Measurements from ENCODE around the gene B3GNT5. TPM values are rescaled to one million over a fixed set of nuclear protein-coding genes. Genes with fewer than 3 reads are reported as not detected.

The B3GNT5 gene
- total RNA-seq, 2 experiments from 2014 or later, result 20.2 to 22.8 TPM

- intact Hi-C loops (cut with DNase I, micrococcal nuclease), result loop anchor here (5.0 to 10.0 kb wide), 5 partner anchors 44 to 493 kb away; partner anchors contain the start of genes ATP11B (in 1 of the 2), DCUN1D1 (in 1 of the 2) and KLHL24 (in 1 of the 2)
- peaks cover 2% of the 10 kb centered on the region for H3K36me3 Mint-ChIP-seq (ENCODE audit: low read depth)
- peaks cover 42% of the 10 kb centered on the region for H3K4me1 Mint-ChIP-seq
- DNase-seq, result no peak
- ChIA-PET CTCF (interaction anchor here (0.6 to 2.1 kb wide), 2 partner anchors 20 to 68 kb away, joined by 4 to 6 read pairs; no protein-coding TSS in a partner anchor), POLR2A (no interaction called here)
- no peaks in the 10 kb centered on the region for H3K27me3 Mint-ChIP-seq
- H3K27ac Mint-ChIP-seq, result no peak overlapping the region
- no peak overlapping the region for H3K4me3 Mint-ChIP-seq
- no peaks in the 10 kb centered on the region for H3K9me3 Mint-ChIP-seq (ENCODE audit: low read depth)
- no peak for ATAC-seq
Observed at GRCh38 chr3:183288117-183288516, 35.1 kb downstream of the B3GNT5 start.

GRCh38 chr3:183290216-183290615 is 37.2 kb downstream of the B3GNT5 start:
- no peak for DNase-seq
- Mint-ChIP-seq H3K27ac (no peak overlapping the region), H3K4me1 (peaks cover 26% of the 10 kb centered on the region), H3K36me3 (ENCODE audit: low read depth) (peaks cover 5% of the 10 kb centered on the region), H3K27me3 (no peaks in the 10 kb centered on the region), H3K9me3 (ENCODE audit: low read depth) (no peaks in the 10 kb centered on the region), H3K4me3 (no peak overlapping the region)
- ChIA-PET CTCF (interaction anchor here (1.4 kb wide), 1 partner anchor 104 kb away, joined by 3 read pairs; no protein-coding TSS in a partner anchor), POLR2A (no interaction called here)
- intact Hi-C loops (cut with DNase I, micrococcal nuclease), result no loop called here
- no peak for ATAC-seq

GRCh38 chr3:183291497-183292031 is 38.5 kb downstream of the B3GNT5 start:
- H3K36me3 Mint-ChIP-seq (ENCODE audit: low read depth), result peaks cover 6% of the 10 kb centered on the region
- no peak overlapping the region for H3K27ac Mint-ChIP-seq
- H3K4me1 Mint-ChIP-seq, result peaks cover 13% of the 10 kb centered on the region
- no peak for DNase-seq
- ChIA-PET CTCF (interaction anchor here (0.8 to 1.4 kb wide), 4 partner anchors 11 to 91 kb away, joined by 3 to 11 read pairs (median 4); no protein-coding TSS in a partner anchor), POLR2A (no interaction called here)
- intact Hi-C loops (cut with DNase I, micrococcal nuclease), result no loop called here
- H3K27me3 Mint-ChIP-seq, result no peaks in the 10 kb centered on the region
- ATAC-seq, result no peak
- no peak overlapping the region for H3K4me3 Mint-ChIP-seq
- H3K9me3 Mint-ChIP-seq (ENCODE audit: low read depth), result no peaks in the 10 kb centered on the region

- no peaks in the 10 kb centered on the region for H3K9me3 Mint-ChIP-seq (ENCODE audit: low read depth)
- DNase-seq (no peak), ATAC-seq (no peak)
- no peaks in the 10 kb centered on the region for H3K27me3 Mint-ChIP-seq
- ChIA-PET POLR2A (no interaction called here), CTCF (interaction anchor here (1.2 kb wide), 1 partner anchor 110 kb away, joined by 3 read pairs; no protein-coding TSS in a partner anchor)
- H3K4me1 Mint-ChIP-seq, result no peaks in the 10 kb centered on the region
- H3K36me3 Mint-ChIP-seq (ENCODE audit: low read depth), result peaks cover 3% of the 10 kb centered on the region
- H3K27ac Mint-ChIP-seq, result no peak overlapping the region
- intact Hi-C loops (cut with DNase I, micrococcal nuclease), result no loop called here
- H3K4me3 Mint-ChIP-seq, result no peak overlapping the region
Observed at GRCh38 chr3:183293966-183294365, 40.9 kb downstream of the B3GNT5 start.

- POLR2A ChIA-PET, result no interaction called here
- no peaks in the 10 kb centered on the region for H3K27me3 Mint-ChIP-seq
- peaks cover 3% of the 10 kb centered on the region for H3K36me3 Mint-ChIP-seq (ENCODE audit: low read depth)
- CTCF ChIA-PET, result no interaction called here
- H3K27ac Mint-ChIP-seq, result no peak overlapping the region
- H3K9me3 Mint-ChIP-seq (ENCODE audit: low read depth), result no peaks in the 10 kb centered on the region
- DNase-seq (no peak), ATAC-seq (no peak)
- no peak overlapping the region for H3K4me3 Mint-ChIP-seq
- no peaks in the 10 kb centered on the region for H3K4me1 Mint-ChIP-seq
- intact Hi-C loops (cut with DNase I, micrococcal nuclease), result no loop called here
Observed at GRCh38 chr3:183295211-183295610, 42.2 kb downstream of the B3GNT5 start.

GRCh38 chr3:183296944-183297343 is 43.9 kb downstream of the B3GNT5 start:
- intact Hi-C loops (cut with DNase I, micrococcal nuclease), result no loop called here
- Mint-ChIP-seq H3K4me3 (no peak overlapping the region), H3K27ac (no peak overlapping the region), H3K4me1 (peaks cover 2% of the 10 kb centered on the region), H3K27me3 (no peaks in the 10 kb centered on the region), H3K9me3 (ENCODE audit: low read depth) (no peaks in the 10 kb centered on the region), H3K36me3 (ENCODE audit: low read depth) (peaks cover 3% of the 10 kb centered on the region)
- ChIA-PET CTCF (interaction anchor here (0.9 kb wide), 1 partner anchor 85 kb away, joined by 4 read pairs; no protein-coding TSS in a partner anchor), POLR2A (no interaction called here)
- ATAC-seq (no peak), DNase-seq (no peak)

GRCh38 chr3:183298701-183299153 is 45.7 kb downstream of the B3GNT5 start:
- no peak overlapping the region for H3K4me3 Mint-ChIP-seq
- ATAC-seq (no peak), DNase-seq (no peak)
- H3K36me3 Mint-ChIP-seq (ENCODE audit: low read depth), result peaks cover 3% of the 10 kb centered on the region
- H3K27me3 Mint-ChIP-seq, result no peaks in the 10 kb centered on the region
- H3K9me3 Mint-ChIP-seq (ENCODE audit: low read depth), result no peaks in the 10 kb centered on the region
- intact Hi-C loops (cut with DNase I, micrococcal nuclease), result no loop called here
- ChIA-PET CTCF (no interaction called here), POLR2A (no interaction called here)
- H3K4me1 Mint-ChIP-seq, result peaks cover 7% of the 10 kb centered on the region
- H3K27ac Mint-ChIP-seq, result no peak overlapping the region

GRCh38 chr3:183299976-183300375 is 46.9 kb downstream of the B3GNT5 start:
- ATAC-seq, result no peak
- Mint-ChIP-seq H3K4me3 (no peak overlapping the region), H3K27me3 (no peaks in the 10 kb centered on the region), H3K4me1 (peaks cover 7% of the 10 kb centered on the region), H3K36me3 (ENCODE audit: low read depth) (peaks cover 3% of the 10 kb centered on the region), H3K27ac (no peak overlapping the region), H3K9me3 (ENCODE audit: low read depth) (no peaks in the 10 kb centered on the region)
- DNase-seq, result no peak
- ChIA-PET POLR2A (no interaction called here), CTCF (interaction anchor here (0.7 to 1.2 kb wide), 3 partner anchors 13 to 179 kb away, joined by 3 read pairs; no protein-coding TSS in a partner anchor)
- intact Hi-C loops (cut with DNase I, micrococcal nuclease), result no loop called here

GRCh38 chr3:183300996-183301562 is 48.0 kb downstream of the B3GNT5 start:
- no peaks in the 10 kb centered on the region for H3K27me3 Mint-ChIP-seq
- no peaks in the 10 kb centered on the region for H3K36me3 Mint-ChIP-seq (ENCODE audit: low read depth)
- peaks cover 7% of the 10 kb centered on the region for H3K4me1 Mint-ChIP-seq
- DNase-seq (no peak), ATAC-seq (no peak)
- ChIA-PET POLR2A (no interaction called here), CTCF (interaction anchor here (1.9 kb wide), 1 partner anchor 10 kb away, joined by 6 read pairs; no protein-coding TSS in a partner anchor)
- no peak overlapping the region for H3K4me3 Mint-ChIP-seq
- no peak overlapping the region for H3K27ac Mint-ChIP-seq
- intact Hi-C loops (cut with DNase I, micrococcal nuclease), result no loop called here
- no peaks in the 10 kb centered on the region for H3K9me3 Mint-ChIP-seq (ENCODE audit: low read depth)

GRCh38 chr3:183301937-183302580 is 49.0 kb downstream of the B3GNT5 start:
- no peaks in the 10 kb centered on the region for H3K9me3 Mint-ChIP-seq (ENCODE audit: low read depth)
- no peaks in the 10 kb centered on the region for H3K27me3 Mint-ChIP-seq
- DNase-seq, result no peak
- no peak overlapping the region for H3K4me3 Mint-ChIP-seq
- H3K36me3 Mint-ChIP-seq (ENCODE audit: low read depth), result no peaks in the 10 kb centered on the region
- ATAC-seq, result no peak
- H3K27ac Mint-ChIP-seq, result no peak overlapping the region
- intact Hi-C loops (cut with DNase I, micrococcal nuclease), result no loop called here
- peaks cover 16% of the 10 kb centered on the region for H3K4me1 Mint-ChIP-seq
- POLR2A ChIA-PET, result no interaction called here
- CTCF ChIA-PET, result interaction anchor here (1.9 to 2.1 kb wide), 2 partner anchors 9 to 10 kb away, joined by 6 to 11 read pairs; no protein-coding TSS in a partner anchor

GRCh38 chr3:183303690-183304089 is 50.6 kb downstream of the B3GNT5 start:
- Mint-ChIP-seq H3K9me3 (ENCODE audit: low read depth) (no peaks in the 10 kb centered on the region), H3K36me3 (ENCODE audit: low read depth) (no peaks in the 10 kb centered on the region), H3K27ac (no peak overlapping the region), H3K27me3 (no peaks in the 10 kb centered on the region), H3K4me3 (no peak overlapping the region), H3K4me1 (peaks cover 26% of the 10 kb centered on the region)
- intact Hi-C loops (cut with DNase I, micrococcal nuclease), result no loop called here
- ChIA-PET POLR2A (no interaction called here), CTCF (interaction anchor here (2.1 kb wide), 1 partner anchor 12 kb away, joined by 11 read pairs; no protein-coding TSS in a partner anchor)
- no peak for DNase-seq
- no peak for ATAC-seq
